Measurements from ENCODE around the gene CLMN.

CLMN gene

DNA sequence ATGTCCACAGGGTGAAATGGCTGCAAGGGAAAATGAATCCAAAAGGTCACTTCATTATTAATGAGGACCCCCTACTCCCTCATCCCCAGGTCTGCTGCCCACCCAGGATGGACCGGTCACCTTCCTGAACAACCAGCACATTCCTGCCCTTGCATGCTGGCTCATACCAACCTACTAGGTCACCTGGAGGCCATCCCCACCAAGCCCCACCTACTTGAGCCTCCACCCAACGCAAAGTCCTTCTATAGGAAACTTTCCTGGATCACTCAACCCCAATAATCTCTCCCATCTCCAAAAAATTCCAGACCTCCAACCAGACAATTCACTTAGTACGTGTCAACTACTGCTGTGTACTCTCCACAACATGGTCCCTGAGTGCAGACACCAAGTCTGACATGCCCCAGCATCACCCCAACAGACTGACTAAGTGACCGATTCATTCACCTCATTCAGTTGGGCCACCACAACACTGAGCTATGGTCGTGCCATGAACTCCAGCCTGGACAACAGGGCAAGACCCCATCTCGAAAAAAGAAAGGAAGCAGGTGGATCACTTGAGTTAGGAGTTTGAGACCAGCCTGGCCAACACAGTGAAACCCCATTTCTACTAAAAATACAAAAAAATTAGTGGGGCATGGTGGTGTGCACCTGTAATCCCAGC lies 18.1 kb downstream of the CLMN start:
- no peak for FAIRE-seq

DNA sequence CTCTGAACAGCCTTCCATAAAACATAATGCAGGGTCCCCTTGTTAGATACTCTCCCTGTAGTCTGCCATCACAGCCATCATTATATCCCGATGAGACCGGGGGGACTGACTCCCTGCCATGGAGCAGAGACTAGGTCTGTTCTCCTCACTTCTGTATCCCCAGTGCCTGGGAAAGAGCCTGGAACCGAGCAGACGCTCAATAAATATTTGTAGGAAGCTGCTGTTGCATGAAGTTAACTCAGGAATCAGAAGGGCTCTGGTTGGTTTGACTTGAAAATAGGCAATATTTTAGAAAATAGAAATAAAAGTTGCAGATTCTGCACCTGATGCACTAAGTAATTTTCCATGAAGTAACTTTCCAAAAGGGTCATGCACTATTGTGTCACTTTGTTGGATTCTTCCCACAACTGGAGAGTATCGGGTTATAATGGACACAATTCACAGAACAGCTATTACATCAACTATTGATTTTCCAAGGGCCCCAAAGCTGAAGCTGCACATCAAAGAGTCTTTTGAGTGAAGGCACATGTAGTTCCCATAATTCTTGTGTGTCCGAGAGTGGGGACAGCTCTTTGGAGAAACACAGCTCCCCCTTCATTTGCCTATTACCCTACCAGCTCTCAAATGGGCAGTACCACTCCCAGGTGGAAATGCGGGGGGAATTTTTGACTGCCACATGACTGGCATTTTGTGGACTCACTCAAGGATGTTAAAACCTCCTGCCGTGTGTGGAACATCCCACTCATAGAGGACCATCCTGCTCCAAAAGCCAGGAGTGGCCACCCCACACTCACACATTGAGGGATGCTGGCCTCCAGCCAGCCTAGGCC lies 18.8 kb downstream of the CLMN start:
- no peak for FAIRE-seq

DNA sequence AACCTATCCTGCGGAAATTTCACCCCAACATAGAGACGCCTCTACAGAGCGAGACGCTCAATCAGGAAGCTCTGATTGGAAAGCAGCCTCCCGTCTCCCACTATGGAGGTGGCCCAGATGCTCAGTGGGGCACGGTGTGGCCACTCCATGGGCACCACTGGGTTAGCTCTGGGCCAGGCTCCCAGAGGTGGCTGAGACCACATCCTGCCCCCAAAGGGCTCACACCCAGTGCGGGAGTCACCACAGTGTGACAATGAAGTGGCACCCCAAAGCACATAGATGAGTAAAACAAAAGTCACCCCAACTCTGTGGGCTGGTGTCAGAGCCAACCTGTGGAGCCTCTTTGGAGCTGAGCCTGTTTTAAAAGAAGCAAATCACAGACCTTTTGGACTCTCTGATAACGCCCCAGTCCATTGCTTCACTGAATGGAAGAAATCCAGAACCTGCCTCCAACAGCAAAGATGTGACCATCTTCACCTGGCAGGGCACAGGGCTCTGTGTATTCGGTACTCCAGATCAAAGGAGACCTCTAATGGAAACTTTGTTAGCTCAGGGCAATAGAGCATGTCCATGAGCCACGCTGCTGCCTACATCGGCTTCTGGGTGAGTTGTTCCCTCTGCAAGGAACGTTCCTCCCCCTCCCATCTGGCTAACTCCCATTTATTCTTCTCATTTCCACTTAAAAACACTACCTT lies 19.6 kb downstream of the CLMN start:
- no peak for FAIRE-seq

DNA sequence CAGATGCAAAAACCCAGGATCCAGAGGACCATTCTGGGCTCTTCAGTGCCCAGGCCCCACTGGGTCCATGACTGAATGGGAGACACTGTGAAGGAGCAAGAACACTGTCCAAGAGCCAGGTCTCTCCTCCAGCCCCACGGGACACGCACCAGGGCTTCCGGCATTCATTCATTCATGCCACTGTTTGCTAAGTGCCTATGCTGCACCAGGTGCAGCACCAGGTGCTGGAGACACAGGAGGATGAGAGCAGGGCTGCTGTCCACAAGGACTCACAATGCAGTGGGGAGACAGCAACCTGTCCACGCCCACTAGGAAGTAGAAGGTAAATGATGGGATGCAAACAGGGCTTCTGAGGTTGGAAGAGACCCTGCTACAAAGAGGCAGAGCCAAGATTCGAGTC lies 20.4 kb downstream of the CLMN start:
- no peak for FAIRE-seq

DNA sequence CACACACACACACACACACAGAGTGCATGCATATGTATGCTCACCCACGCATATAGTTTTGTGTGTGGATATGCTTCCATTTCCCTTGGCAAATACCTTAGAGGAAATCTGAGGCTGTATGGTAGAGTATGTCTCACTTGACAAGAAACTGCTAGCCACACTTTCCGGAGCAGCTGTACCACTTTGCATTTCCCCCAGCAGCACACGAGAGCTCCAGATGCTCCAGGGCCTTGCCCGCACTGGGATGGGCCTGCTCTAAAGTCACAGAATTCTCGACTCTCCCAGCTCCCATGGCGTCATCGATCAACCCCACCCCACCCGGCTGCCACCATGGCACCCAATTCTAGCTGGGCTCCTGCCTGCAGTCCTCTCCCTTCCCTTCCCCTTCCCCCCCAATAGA lies 21.9 kb downstream of the CLMN start:
- FAIRE-seq = no peak

DNA sequence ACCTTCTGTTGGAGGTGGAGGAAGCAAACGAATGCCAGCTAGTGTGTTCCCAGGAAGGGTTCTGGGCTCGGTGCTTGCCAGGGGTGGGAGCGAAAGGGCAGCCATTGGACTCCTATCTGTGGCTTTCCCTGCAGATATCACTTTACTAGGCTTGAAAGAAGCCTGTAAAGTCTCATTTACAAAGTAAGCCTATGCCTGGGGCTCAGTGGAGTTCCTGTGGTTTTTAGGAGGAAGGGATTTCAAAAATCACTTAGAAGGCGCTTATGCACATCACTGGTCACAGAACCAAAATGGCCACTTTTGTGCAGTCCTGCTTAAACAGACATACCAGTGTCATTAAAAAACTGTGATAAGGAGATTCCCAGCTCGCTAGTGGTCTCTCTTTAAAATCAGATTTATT lies 22.7 kb downstream of the CLMN start:
- no peak for FAIRE-seq

DNA sequence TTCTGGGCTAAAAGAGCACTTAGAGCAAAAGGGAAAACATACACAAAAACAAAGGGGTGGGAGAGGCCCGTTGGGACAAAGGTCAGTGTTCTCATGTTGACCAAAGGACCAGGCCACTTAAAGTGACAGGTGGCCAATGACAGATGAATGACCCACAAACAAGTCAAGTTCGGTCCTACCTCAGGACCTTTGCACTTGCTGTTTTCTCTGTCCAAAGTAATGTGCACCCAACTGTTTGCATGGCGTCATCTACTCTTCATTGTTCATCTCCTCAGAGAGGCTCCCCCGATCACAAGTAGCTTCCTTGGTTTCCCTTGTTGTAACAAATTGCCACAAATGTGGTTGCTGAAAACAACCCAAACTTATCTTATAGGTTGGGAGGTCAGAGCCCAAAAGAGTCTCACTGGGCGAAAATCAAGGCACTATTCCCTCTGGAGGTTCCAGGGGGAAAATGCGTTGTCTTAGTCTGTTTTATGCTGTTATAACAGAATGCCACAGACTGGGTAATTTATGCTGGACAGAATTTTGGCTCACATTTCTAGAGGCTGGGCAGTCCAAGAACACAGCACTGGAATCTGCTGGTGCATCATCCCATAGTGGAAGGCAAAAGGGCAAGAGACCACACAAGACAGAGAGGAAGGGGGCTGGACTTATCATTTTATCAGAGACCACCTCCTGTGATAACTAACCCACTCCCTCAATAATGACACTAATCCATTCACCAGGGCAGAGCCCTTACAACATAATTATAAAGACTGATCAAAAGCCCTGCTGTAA lies 23.9 kb downstream of the CLMN start:
- no peak for FAIRE-seq

DNA sequence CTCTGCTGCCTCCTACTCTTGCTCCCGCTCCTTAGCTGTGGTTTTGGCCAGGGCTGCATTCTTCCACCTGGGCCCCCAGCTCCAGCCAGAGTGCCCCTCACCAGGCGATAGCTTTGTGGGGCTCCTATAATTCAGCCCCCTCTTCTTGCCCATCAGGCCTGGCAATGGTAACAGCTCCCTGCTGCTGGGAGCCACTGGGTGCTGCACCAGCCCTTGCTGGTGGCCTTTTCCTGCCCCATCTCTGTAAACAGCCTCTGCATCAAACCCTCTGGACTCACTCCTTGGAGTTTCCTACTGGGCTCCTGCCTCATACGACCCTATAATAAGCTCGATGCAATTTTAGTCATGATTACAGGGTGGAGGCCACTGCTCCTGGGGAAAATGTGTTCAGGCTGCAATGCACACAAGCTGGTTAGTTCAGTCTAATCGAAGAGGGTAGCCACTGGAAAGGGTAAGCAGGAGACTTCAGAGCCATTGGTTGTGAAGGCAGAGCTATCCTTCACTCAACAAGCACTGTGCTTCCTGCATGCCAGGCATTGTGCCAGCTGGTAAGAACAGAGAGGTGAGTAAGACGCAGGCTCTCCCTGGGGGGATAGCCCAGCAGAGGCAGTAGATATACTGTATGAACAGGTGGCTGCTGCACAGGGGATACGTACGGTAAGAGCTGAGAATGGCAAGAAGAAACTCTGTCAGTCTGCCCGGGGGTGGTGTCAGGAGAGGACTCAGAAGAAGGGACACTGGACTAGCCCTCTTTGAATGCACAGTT lies 24.7 kb downstream of the CLMN start:
- no peak for FAIRE-seq

DNA sequence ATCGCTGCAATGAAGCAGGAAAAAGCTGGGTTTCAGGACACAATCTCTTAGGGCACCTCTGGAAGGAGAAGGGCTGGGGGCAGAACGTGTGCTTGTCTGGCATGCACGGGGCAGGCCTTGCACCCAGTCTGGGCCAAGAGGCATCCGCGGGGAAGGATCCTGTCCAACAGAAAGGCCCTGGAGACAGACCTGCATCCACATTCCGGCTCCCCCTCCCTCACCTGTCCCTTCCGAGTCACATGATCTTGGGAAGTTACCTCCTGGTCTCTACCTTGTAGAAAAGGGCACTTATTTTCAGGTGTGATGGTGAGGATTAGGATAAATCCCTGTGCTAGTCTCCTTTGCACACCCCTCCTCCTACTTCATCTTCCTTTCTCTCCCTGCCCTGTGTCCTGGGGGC lies 25.4 kb downstream of the CLMN start:
- FAIRE-seq = no peak

DNA sequence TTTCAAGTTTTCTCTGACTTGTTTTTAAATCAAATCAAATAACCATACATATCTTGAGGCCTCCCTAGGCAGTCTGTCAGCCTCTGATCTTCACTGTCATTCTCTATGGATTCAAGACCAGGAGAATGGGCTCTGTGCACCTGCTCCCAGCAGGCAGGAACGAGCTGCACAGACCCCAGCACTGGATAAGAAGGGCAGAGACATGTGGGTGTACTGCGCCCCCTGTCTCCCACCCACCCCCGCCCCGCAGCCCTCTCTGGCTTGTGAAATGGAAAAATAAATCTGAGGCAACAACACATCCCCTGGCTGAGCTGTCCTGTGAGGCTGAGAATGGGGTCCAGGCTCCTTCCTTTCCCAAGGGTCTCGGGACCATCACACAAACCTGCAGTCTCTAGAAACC lies 26.3 kb downstream of the CLMN start:
- FAIRE-seq = no peak

DNA sequence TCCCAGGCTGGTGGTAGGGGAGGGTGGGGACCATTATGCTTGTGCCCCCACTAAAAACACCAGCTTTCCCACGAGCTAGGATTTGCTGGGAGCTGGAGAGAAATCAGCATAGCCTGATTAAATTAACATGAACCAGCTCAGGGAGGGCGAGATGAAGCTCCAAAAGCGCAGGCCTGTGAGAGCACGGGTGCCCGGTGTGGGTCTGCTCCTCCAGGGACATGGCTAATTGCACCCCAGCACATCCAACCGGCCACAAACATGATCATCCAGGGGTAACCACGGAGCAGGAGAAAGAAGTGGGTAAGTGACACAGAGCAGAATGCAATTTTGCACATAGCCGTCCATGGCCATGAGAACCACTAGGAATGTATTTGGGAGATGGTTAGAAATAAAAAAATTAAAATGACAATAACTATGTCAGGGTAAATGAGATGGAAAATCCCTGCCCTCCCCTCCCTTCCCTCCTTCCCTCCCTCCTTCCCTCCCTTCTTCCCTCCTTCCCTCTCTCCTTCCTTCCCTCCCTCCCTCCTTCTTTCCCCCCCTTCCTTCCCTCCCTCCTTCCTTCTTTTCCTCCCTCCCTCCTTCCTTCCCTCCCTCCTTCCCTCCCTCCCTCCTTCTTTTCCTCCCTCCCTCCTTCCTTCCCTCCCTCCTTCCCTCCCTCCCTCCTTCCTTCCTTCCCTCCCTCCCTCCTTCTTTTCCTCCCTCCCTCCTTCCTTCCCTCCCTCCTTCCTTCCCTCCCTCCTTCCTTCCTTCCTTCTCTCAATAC lies 26.9 kb downstream of the CLMN start:
- FAIRE-seq = no peak

DNA sequence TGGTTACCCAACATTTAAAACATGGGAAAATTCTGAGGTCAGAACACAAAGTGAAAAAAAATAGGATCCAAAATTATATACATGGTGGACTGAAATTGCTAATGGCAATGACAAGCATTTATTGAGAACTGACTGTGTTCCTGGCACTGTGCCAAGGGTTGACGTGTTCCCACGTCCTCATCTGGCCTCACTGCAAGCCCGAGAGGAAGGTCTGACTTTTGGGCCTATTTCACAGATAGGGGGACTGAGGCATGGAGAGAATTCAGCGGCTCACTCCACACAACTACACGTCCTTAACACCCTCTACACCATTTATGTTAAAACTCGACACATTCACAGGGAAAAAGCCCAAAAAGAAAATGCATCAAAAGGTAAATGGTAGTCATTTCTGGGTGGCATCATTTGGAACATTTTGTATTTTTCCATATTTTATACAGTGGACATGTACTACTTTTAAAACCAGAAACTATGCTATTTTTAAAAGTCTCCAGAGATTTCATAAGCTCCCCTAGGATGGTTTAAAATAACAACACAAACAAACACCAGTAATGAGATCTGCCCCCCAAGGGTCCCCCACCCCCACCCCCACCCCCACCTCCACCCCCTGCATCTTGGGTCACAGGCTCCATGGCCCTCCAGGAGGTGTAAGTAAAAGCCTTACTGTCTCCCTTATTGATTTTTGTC lies 27.7 kb downstream of the CLMN start:
- no peak for FAIRE-seq

DNA sequence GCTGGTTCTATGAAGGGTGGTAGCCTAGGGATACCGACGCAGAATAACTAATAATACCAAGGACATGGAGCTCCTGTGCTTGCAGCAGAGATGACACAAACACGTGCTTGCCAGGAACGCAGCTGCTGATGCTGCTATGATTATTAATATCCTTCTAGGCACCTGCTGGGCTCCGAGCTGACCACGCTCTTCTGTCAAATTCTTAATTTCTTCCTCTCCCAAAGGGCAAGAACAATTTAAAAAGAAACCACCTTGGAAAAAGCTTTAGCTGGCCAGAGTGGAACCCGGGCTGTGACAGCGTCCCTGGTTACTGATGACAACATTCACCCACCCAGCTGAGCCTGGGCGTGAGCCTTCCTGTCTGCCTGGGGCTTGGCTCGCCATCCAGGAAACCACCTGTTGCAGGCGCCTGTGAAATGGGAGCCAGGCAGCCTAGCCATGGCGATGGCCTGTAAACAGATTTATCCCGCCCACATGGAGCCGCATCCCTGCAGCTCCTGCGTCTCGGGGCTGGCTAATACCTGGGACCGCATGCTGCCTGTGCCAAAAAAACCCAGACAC lies 28.8 kb downstream of the CLMN start:
- no peak for FAIRE-seq

DNA sequence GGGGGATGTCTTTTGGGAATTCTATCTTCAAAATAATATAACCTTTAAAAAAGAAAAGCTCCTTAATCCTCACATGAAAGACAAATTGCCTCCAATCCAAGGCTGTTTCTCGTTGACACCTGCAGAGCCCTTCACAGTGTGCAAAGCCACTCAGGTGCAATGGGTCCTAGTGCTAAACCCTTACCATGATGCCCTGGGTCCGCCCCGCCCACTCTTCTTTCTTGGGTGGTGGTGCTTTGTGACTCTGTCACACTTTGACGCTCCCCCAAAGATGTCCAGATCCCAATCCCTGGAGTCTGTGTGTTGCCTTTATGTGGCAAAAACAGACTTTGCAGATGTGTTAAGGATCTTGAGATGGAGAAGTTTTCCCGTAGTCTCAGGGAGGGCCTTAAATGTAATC lies 29.7 kb downstream of the CLMN start:
- no peak for FAIRE-seq

DNA sequence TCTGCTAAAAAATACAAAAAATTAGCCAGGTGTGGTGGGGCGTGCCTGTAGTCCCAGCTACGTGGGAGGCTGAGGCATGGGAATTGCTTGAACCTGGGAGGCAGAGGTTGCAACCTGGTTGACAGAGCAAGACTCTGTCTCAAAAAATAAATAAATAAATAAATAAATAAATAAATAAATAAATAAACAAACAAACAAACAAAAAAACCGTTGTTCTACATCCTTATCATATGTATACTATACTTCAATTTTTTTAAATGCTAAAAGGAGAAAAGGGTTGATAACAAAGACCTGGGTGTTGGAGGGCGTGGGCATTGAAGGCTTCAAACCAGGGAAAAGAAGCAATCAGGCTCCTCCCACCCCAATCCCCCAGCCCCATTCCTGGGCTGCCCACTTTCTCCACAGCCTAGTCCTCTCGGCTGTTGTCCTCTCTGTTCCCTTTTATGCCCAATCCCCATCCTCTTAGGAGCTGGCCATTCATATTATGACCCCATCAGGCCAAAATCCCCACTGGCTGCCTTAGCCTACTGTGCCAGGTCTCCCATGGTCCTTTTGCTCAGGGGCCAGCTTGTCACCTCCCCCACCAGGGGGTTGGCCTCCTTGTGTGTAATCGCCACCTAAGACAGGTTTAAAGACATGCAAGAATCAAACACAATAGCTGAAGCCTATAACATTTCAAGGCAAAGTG lies 30.2 kb downstream of the CLMN start:
- FAIRE-seq = no peak

DNA sequence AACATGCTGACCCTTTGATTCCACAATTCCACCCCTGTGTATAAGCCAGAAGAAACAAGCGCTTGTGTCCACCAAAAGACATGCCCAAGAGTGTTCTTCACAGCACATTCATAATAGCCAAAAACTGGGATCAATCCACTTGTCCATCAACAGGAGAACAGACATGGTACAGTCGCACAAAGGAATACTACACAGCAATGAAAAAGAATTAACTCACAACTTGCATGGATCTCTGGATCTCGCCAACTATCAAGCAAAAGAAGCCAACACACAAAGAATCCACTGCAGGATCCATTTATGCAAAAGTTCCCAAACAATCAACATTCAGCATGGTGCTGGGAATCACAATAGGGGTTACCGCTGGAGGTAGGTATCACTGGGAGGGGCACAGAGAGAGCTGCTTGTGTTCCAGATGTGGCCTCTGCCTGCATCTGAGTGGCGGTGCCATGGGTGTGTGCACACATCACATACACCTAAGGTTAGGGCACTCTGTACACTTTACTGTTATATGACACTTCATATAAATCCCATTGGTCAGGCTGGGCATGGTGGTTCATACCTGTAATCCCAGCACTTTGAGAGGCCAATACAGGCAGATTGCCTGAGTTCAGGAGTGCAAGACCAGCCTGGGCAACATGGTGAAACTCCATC lies 30.9 kb downstream of the CLMN start:
- no peak for FAIRE-seq

DNA sequence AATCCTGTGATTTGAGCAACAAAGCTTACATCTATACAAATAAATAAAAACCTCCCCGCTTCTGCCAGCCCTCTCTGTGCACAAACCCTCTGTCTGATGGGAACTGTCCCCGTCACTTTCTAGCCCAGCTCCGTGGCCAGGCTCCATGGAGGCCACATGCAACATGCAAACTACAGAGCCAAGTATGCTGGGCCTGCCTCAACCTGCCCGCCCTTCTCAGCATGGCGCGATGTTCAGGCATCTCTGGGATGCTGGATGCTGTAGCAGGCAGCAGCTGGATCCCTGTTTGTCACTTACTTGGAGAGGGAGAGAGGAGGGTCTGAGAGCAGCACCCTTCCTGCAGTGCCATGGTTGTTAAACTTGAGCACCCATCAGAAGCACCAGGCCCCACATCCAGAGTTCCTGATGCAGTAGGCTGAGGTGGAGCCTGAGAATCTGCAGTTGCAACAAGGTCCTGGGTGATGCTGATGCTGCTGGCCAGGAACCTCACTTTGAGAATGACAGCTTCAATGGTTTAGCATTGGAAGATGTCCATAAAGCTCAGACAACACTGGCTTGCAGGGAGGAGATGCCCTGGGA lies 32.4 kb downstream of the CLMN start:
- FAIRE-seq = no peak

DNA sequence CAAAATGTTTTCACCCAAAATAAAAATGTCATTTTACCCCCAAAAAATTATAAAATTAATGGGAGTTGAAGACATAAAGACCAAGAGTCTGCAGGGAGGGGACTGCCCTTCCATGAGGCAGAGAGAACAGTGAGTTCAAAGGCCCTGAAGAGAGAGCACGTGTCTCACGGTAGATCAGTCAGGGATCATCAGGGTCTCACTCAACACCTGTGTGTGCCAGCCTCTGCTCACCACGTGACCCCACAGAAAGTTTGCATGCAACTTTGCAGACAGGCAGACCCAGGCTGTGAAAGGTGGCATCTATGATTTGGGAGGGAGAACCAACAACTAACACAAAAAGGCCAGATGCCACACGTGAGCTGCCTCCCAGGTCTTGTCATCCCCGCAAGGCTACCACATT lies 33.1 kb downstream of the CLMN start:
- no peak for FAIRE-seq

DNA sequence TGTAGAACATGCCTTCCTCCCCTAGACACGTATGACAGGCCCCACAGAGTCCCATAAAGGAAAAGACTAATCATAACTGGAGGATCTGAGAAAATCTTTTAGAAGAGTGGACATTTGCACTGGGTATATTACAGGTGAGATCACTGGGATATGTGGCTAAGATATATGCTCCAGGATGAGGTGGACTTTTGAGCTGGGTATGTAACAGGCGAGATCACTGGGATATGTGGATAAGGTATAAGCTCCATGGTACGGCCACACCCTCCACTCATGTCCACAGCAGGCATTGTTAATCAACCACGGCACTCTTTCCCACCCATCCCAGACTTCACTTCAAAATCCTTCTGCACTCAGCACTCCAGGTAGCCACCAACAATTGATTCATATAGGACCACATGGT lies 34.1 kb downstream of the CLMN start:
- FAIRE-seq = no peak
